ENCODE results near the gene GPBP1.

GRCh38 chr5:57171816-57172465, 1.9 kb upstream of the GPBP1 start:
- TF ChIP-seq POLR2A (IDR thresholded peaks at IDR 0.05; ENCODE audit: low read depth, low read length) (no peak), POLR2AphosphoS5 (IDR thresholded peaks at IDR 0.05; ENCODE audit: low read depth, low read length) (no peak), TAF1 (IDR thresholded peaks at IDR 0.05; ENCODE audit: borderline replicate concordance, low read depth, low read length) (no peak)
